Smooth muscle cell of the brain vasculature (primary cell): ENCODE data around the gene SYNGR1.
A peak's percentile ranks its signal among the peaks of the same experiment; 100 is the strongest.
"Not testable (repeated sequence)": the region's sequence is repeated elsewhere in the genome, so short reads cannot be mapped to it uniquely, and the experiment has no call there.

Source experiments
- DNase-seq: peaks from one replicate; pipeline ENCODE4 v3.0.0-alpha.2; 2012; ENCODE audit warnings: low read depth, low spot score

The SYNGR1 gene

GRCh38 chr22:39316440-39317083 is 33.2 kb upstream of the SYNGR1 start:
- DNase-seq, result peak; percentile 78

GRCh38 chr22:39317084-39317774 is 32.6 kb upstream of the SYNGR1 start:
- DNase-seq, result no peak

- no peak for DNase-seq
Measured at GRCh38 chr22:39317775-39318506, 31.9 kb upstream of the SYNGR1 start.

DNA sequence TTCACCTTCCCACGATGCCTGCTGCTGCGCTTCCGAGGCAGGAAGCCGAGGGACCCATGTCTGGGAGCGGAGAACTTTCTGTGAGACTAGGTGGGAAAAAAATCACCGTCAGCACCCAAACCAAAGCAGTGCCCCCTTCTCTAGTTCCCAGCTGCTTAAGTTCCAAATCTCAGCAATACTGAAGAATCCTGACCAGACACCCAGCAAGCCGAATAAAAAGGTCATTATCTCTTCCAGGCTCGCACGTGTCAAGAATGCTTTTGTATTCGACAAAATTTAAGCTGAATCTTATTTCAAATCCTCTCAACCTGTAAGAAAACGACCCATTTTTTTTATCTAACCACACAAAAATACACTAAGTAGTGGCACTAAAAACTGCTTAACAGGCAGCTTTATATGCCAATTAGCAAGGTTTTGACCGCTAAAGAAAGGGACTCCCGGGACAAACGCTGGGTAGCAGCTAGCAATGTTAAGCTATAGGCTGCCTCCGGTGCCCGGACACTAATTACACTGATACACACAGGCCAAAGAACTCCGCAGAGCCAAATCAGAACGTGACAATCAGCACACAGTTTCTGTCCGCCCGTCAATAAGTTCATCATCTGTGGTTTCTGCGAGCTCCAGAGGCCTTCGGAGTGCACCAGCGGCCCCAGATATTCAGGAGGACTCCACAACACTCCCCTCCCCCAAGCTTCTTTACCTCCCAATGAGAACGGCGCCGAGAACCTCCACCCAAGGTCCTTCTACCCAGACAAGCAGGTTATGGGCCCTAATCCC is 31.1 kb upstream of the SYNGR1 start:
- DNase-seq, result no peak

DNA sequence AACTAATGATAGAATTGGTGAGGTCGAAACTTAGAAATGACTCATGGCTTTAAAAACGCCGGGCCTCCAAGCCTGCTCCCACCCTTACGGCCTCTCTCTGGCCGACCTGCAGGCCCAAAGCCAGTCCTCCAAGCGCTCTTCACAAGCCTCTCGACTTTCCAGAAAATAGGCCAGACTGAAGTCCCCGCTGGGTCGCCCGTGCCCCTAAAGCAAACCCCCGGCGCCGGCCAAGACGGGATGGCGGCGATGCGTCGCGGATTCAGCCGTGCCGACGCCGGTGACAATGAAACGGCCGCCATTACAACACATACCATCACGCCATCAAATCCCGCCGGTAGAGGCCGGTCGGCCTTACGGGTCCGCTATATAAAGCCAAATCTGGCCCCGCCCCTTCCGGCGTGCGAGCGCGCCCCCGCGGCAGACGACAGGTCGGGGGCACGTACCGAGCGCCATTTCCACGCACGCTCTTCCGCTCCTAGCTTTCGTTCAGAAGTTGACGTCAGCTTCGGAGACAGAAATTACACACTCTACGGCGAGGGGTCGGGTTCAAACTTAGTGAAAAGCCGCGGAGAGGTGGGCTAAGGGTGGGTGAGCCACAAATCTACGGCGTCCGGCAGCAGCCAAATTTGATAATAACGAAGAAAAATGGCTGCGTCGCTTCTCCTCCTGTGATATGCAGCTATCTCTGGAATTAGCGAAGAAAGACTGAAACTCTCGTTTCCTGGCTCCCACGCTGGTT is 30.3 kb upstream of the SYNGR1 start, which contains the start of gene RPL3:
TSS of gene RPL3 (minus strand) at position 340 of the 739 bp plus-strand sequence. CDS start at position 314, 26 bp downstream.
- DNase-seq, result peak; percentile 98

- DNase-seq, result not testable (repeated sequence)
Measured at GRCh38 chr22:39320616-39321029, 29.2 kb upstream of the SYNGR1 start.

DNA sequence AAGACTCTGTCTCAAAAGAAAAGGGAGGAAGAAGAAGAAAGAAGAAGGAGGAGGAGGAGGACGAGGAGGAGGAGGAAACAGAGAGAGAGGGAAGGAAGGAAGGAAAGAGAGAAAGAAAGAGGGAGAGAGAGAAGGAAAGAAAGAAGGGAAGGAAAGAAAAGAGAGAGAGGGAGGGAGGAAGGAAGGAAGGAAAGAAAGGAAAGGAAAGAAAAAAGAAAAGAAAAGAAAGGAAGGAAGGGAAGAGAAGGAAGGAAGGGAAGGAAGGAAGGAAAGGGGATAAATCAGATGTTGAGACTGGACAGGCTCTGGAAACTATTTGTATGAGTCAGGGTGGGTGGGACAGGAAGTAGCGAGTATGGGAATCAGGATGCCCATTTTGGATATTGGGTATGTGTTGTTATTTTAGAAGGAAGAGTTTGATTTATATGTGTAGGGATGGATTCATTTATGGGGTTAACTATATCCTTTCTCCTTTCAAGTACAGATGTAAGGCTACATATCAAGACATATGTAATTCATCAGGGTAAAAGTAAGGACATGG is 24.3 kb upstream of the SYNGR1 start:
- DNase-seq, result no peak

- DNase-seq, result no peak
Measured at GRCh38 chr22:39327995-39328754, 21.6 kb upstream of the SYNGR1 start.

GRCh38 chr22:39330553-39330952 is 19.2 kb upstream of the SYNGR1 start:
- not testable (repeated sequence) for DNase-seq

GRCh38 chr22:39332441-39333064 is 17.2 kb upstream of the SYNGR1 start:
- no peak for DNase-seq

DNA sequence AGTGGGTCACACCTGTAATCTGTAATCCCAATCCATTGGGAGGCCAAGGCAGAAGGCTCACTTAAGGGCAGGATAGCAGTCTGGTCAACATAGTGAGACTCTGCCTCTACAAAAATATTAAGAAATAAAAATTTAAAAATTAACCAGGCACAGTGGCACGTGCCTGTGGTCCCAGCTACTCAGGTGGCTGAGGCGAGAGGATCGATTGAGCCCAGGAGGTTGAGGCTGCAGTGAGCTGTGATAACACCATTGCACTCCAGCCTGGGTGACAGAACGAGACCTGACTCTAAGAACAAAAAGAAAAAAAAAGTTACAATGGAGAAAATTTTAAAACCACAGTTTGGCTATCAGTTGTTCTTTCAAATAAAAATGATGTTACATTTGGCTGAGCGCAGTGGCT is 13.4 kb upstream of the SYNGR1 start:
- DNase-seq, result no peak

- DNase-seq, result not testable (repeated sequence)
Measured at GRCh38 chr22:39339775-39340174, 10.0 kb upstream of the SYNGR1 start.

DNA sequence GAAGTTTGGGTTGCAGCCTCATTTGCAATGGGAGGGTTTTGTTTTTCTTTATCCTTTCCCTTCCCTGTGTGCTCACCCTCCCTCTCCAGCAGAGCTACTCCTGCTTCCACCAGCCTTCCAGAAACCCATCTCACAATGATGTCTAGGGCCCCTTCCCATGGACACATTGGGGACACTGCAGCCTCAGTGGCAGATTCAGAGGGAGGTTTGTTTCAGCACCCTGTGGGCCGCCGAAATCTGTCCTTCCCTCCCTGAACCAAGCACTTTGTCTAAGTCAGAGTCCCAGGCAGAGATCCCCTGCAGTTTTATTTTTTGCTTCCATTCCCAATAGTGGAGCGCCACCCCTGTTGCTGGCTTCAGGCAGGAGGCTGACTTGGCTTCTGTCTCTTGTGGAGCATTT is 8.6 kb upstream of the SYNGR1 start:
- DNase-seq, result no peak

GRCh38 chr22:39343259-39344045 is 6.3 kb upstream of the SYNGR1 start:
- peak; percentile 39 for DNase-seq

GRCh38 chr22:39344046-39344390 is 5.8 kb upstream of the SYNGR1 start:
- DNase-seq, result no peak

- DNase-seq, result no peak
Measured at GRCh38 chr22:39345231-39345630, 4.6 kb upstream of the SYNGR1 start.

- DNase-seq, result no peak
Measured at GRCh38 chr22:39348909-39349505, 784 bp upstream of the SYNGR1 start.

DNA sequence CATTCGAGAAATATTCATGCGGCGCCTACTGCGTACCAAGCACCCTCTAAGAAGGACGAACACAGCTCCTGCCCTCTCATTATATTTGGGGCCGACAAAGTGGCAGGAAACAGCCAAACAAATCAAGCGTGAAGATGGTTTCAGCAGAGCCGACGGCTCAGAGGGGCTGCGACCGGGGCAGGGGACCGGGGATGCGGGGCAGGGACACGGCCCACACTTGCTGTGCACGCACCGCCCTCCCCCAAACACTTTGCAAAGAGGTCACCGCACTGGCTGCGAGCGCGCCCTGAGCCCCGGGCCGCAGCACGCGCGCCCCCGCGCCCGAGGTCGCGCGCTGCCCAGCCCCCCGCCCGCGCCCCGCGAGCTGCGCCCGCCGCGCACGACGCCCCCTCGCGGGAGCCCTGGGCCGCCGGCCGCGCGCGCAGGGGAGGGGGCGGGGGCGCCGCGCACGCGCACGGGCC is 255 bp upstream of the SYNGR1 start:
- no peak for DNase-seq
